ENCODE measurements around the gene WDR59. TPM values are rescaled to one million over a fixed set of nuclear protein-coding genes. Genes with fewer than 3 reads are reported as not detected.

WDR59 gene
- polyA plus RNA-seq, 1 donor (not counting 4 experiments of a cell fraction or from before 2014, with no cell fraction given) = 59.7 TPM

- no peaks in the 10 kb centered on the region for H3K9me3 ChIP-seq (ENCODE audit: control insufficient read depth, low read depth, low read length)
- no peak for DNase-seq (ENCODE audit: low read depth, low spot score)
- peaks cover 17% of the 10 kb centered on the region for H3K79me2 ChIP-seq (ENCODE audit: control insufficient read depth, insufficient read depth, low read length)
- no peak overlapping the region for H3K9ac ChIP-seq (ENCODE audit: control insufficient read depth, extremely low read depth, insufficient read depth, low read length)
- TF ChIP-seq, protein P1, sequence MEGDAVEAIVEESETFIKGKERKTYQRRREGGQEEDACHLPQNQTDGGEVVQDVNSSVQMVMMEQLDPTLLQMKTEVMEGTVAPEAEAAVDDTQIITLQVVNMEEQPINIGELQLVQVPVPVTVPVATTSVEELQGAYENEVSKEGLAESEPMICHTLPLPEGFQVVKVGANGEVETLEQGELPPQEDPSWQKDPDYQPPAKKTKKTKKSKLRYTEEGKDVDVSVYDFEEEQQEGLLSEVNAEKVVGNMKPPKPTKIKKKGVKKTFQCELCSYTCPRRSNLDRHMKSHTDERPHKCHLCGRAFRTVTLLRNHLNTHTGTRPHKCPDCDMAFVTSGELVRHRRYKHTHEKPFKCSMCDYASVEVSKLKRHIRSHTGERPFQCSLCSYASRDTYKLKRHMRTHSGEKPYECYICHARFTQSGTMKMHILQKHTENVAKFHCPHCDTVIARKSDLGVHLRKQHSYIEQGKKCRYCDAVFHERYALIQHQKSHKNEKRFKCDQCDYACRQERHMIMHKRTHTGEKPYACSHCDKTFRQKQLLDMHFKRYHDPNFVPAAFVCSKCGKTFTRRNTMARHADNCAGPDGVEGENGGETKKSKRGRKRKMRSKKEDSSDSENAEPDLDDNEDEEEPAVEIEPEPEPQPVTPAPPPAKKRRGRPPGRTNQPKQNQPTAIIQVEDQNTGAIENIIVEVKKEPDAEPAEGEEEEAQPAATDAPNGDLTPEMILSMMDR (optimal IDR thresholded peaks at IDR 0.05 in 1 of 3, IDR thresholded peaks at IDR 0.05 in 1 of 3, conservative IDR thresholded peaks at IDR 0.05 in 1 of 3; ENCODE audit: extremely low read depth in 1 of 3, insufficient read depth in 2 of 3, low read length in 3 of 3) = no peak
- no peak for TF ChIP-seq EZH2 (IDR thresholded peaks at IDR 0.05; ENCODE audit: low read length)
- H3K4me3 ChIP-seq (ENCODE audit: control insufficient read depth in 2 of 3, extremely low read depth in 1 of 3, insufficient read depth in 2 of 3, low read depth in 1 of 3, low read length in 3 of 3) = no peak overlapping the region
- H2AFZ ChIP-seq (ENCODE audit: control insufficient read depth, low read length) = no peak overlapping the region
- no peak overlapping the region for H3K4me2 ChIP-seq (ENCODE audit: control insufficient read depth, extremely low read depth, insufficient read depth, low read depth, low read length)
- H3K4me1 ChIP-seq (ENCODE audit: control insufficient read depth, extremely low read depth, insufficient read depth, low read length) = no peaks in the 10 kb centered on the region
- FAIRE-seq = no peak
- H4K20me1 ChIP-seq (ENCODE audit: control insufficient read depth, extremely low read depth, insufficient read depth, low read length) = no peaks in the 10 kb centered on the region
- no peaks in the 10 kb centered on the region for H3K27me3 ChIP-seq (ENCODE audit: control insufficient read depth, extremely low read depth, insufficient read depth, low read length)
- no peak overlapping the region for H3K27ac ChIP-seq (ENCODE audit: control insufficient read depth, insufficient read depth, low read length)
- no peaks in the 10 kb centered on the region for H3K9me1 ChIP-seq (ENCODE audit: control insufficient read depth, extremely low read depth, insufficient read depth, low read length)
- no peaks in the 10 kb centered on the region for H3K36me3 ChIP-seq (ENCODE audit: control insufficient read depth in 2 of 2, extremely low read depth in 1 of 2, insufficient read depth in 2 of 2, low read length in 2 of 2)
- dilution Hi-C loops (cut with MboI; ENCODE audit: extremely low pct_ligation_motif_present, low sequenced_read_pairs) = no loop called here
These were observed 44.9 kb upstream of the WDR59 start for GRCh38 chr16:75029854-75030253.

DNA sequence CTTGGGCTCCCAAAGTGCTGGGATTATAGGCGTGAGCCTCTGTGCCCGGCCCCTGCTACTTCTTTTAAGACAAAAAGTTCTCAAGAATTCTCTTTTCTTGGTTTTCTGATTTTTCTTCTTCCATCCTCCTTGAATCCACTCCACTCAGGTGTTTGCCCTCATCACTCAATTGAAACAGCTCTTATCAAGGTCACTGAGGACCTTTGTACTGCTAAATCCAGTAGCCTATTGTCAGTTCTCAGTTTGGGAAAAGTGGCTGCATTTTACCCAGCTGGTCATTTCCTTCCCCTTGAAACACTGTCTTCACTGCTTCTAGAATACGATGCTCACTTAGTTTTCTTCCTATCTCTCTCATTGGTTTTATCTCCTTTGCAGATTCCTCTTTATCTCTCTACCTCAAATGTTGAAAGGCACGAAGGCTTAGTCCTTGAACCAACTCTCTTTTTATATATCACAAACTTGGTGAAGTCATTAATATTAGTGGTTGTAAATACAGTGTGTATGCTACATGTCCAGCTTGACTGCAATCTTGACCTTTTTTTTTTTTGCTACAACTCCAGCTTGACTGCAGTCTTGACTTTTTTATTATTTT is 43.7 kb upstream of the WDR59 start:
- Histone ChIP-seq H2AFZ (ENCODE audit: control insufficient read depth, low read length) (no peak overlapping the region), H3K4me2 (ENCODE audit: control insufficient read depth, extremely low read depth, insufficient read depth, low read depth, low read length) (no peak overlapping the region), H3K27ac (ENCODE audit: control insufficient read depth, insufficient read depth, low read length) (no peak overlapping the region), H3K4me3 (ENCODE audit: control insufficient read depth in 2 of 3, extremely low read depth in 1 of 3, insufficient read depth in 2 of 3, low read depth in 1 of 3, low read length in 3 of 3) (no peak overlapping the region), H3K27me3 (ENCODE audit: control insufficient read depth, extremely low read depth, insufficient read depth, low read length) (no peaks in the 10 kb centered on the region), H3K79me2 (ENCODE audit: control insufficient read depth, insufficient read depth, low read length) (peaks cover 22% of the 10 kb centered on the region), H4K20me1 (ENCODE audit: control insufficient read depth, extremely low read depth, insufficient read depth, low read length) (no peaks in the 10 kb centered on the region), H3K36me3 (ENCODE audit: control insufficient read depth in 2 of 2, extremely low read depth in 1 of 2, insufficient read depth in 2 of 2, low read length in 2 of 2) (no peaks in the 10 kb centered on the region), H3K9ac (ENCODE audit: control insufficient read depth, extremely low read depth, insufficient read depth, low read length) (no peak overlapping the region), H3K9me1 (ENCODE audit: control insufficient read depth, extremely low read depth, insufficient read depth, low read length) (no peaks in the 10 kb centered on the region), H3K4me1 (ENCODE audit: control insufficient read depth, extremely low read depth, insufficient read depth, low read length) (no peaks in the 10 kb centered on the region), H3K9me3 (ENCODE audit: control insufficient read depth, low read depth, low read length) (no peaks in the 10 kb centered on the region)
- TF ChIP-seq, protein P1 (optimal IDR thresholded peaks at IDR 0.05 in 1 of 3, IDR thresholded peaks at IDR 0.05 in 1 of 3, conservative IDR thresholded peaks at IDR 0.05 in 1 of 3; ENCODE audit: extremely low read depth in 1 of 3, insufficient read depth in 2 of 3, low read length in 3 of 3) = no peak
- TF ChIP-seq EZH2 (IDR thresholded peaks at IDR 0.05; ENCODE audit: low read length) = no peak
- dilution Hi-C loops (cut with MboI; ENCODE audit: extremely low pct_ligation_motif_present, low sequenced_read_pairs) = no loop called here
- FAIRE-seq (no peak), DNase-seq (ENCODE audit: low read depth, low spot score) (no peak)

All from keratinocyte (primary cell).